Measurements from ENCODE around the gene FKRP. TPM values are rescaled to one million over a fixed set of nuclear protein-coding genes. Genes with fewer than 3 reads are reported as not detected.

The FKRP gene
- total and polyA plus RNA-seq, 2 of the 13 experiments (the other 11 are each of a cell fraction or from before 2014, with no cell fraction given): 7.3 to 9.8 TPM

DNA sequence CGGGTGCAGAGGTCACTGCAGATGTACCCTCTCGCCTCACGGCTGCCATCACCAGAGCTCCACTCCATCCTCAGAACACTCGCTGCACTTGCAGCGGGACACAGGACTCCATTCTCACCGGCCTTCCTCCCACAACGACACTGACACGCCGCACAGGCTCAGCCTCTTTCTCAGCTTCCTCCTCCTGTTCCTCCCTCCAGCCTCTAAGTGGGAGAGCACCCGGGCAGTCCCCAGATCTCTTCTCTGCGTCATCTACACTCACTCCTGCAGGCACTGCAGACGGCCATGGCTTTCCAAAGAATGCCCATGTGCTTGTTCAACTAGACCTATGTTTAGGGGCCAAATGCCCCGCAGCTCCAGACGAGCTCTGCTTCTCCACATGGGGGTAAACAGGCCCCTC is 14.3 kb upstream of the FKRP start (continued):
- TF ChIP-seq ETV5 (CRISPR knock-in tag; IDR thresholded peaks at IDR 0.05; ENCODE audit: borderline replicate concordance) (no peak), ZNF616 (CRISPR knock-in tag; IDR thresholded peaks at IDR 0.05; ENCODE audit: low read depth) (no peak)
- TF ChIP-seq, protein P1, sequence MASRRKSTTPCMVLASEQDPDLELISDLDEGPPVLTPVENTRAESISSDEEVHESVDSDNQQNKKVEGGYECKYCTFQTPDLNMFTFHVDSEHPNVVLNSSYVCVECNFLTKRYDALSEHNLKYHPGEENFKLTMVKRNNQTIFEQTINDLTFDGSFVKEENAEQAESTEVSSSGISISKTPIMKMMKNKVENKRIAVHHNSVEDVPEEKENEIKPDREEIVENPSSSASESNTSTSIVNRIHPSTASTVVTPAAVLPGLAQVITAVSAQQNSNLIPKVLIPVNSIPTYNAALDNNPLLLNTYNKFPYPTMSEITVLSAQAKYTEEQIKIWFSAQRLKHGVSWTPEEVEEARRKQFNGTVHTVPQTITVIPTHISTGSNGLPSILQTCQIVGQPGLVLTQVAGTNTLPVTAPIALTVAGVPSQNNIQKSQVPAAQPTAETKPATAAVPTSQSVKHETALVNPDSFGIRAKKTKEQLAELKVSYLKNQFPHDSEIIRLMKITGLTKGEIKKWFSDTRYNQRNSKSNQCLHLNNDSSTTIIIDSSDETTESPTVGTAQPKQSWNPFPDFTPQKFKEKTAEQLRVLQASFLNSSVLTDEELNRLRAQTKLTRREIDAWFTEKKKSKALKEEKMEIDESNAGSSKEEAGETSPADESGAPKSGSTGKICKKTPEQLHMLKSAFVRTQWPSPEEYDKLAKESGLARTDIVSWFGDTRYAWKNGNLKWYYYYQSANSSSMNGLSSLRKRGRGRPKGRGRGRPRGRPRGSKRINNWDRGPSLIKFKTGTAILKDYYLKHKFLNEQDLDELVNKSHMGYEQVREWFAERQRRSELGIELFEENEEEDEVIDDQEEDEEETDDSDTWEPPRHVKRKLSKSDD (CRISPR knock-in tag; IDR thresholded peaks at IDR 0.05; ENCODE audit: low read depth): no peak

DNA sequence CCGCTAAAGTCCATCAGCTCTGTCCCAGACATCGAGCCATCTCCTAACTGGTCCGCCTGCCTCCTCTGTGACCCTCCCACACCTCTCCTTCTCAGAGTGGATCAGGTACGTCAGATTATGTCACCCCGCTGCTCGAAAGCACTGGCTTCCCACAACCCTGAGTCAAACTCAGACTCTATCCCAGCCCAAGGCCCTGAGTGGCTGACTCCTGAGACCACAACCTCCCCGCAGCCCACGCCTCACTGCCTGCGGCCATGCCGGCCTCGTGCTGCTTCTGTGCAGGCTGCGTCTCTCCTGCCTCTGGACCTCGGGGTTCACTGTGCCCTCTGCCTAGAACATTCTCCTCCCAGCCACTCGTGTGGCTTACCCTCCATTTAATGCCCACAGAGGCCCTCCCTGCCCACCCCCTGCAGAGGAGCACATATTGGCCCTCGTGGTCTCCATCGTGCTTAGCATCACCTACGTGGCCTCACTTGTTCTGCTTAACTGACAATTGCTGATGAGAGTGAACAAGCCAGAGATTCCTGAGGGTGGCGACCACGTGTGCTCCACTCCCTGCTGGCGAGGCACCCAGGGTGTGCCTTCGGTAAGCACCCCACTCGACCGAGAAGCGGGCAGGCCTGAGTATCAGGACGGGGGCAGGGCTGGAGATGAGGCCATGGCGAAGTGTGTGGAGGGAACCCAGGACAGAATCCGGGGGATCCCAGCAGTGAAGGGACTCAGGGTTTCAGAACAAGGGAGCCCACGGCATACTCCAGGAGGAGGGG is 13.5 kb upstream of the FKRP start:
- 98% methylated on average over 26 of the region's 28 CpGs for WGBS (ENCODE audit: low lambda C conversion rate)
- H2AFZ ChIP-seq (ENCODE audit: low read length): no peak overlapping the region
- H3K4me1 ChIP-seq (ENCODE audit: insufficient read depth, low read length): no peaks in the 10 kb centered on the region
- H3K4me3 ChIP-seq (replicated peaks in 1 of 3; ENCODE audit: insufficient read depth in 1 of 3, low read depth in 2 of 3, low read length in 3 of 3): no peak overlapping the region
- no peaks in the 10 kb centered on the region for H3K9me3 ChIP-seq (ENCODE audit: low read length)
- H3K9ac ChIP-seq (ENCODE audit: insufficient read depth, low read depth, low read length): no peak overlapping the region
- no peak overlapping the region for H3K27ac ChIP-seq (ENCODE audit: extremely low read length, insufficient read depth, low read length)
- ATAC-seq (no peak), DNase-seq (ENCODE audit: low spot score) (no peak), FAIRE-seq (no peak)
- no TSS peak for BruUV-seq (replicated peaks)
- CTCF ChIA-PET (ENCODE audit: low intra/inter-chr PET ratio, low total read pairs): no interaction called here
- peaks cover 50 to 82% of the 10 kb centered on the region in 2 experiments for H3K36me3 ChIP-seq (replicated peaks in 1 of 2; ENCODE audit: control insufficient read depth in 1 of 2, insufficient read depth in 2 of 2, low read length in 2 of 2)
- in situ Hi-C loops (cut with HindIII; ENCODE audit: extremely low pct_ligation_motif_present, low pct_unique_long_range_greater_than_20kb): no loop called here
- 0 out of 2 replicates have a peak, but pooled peaks have one; percentile 8 for TF ChIP-seq POLR2G (IDR thresholded peaks at IDR 0.05; ENCODE audit: low read depth, low read length)
- TF ChIP-seq, protein P2, sequence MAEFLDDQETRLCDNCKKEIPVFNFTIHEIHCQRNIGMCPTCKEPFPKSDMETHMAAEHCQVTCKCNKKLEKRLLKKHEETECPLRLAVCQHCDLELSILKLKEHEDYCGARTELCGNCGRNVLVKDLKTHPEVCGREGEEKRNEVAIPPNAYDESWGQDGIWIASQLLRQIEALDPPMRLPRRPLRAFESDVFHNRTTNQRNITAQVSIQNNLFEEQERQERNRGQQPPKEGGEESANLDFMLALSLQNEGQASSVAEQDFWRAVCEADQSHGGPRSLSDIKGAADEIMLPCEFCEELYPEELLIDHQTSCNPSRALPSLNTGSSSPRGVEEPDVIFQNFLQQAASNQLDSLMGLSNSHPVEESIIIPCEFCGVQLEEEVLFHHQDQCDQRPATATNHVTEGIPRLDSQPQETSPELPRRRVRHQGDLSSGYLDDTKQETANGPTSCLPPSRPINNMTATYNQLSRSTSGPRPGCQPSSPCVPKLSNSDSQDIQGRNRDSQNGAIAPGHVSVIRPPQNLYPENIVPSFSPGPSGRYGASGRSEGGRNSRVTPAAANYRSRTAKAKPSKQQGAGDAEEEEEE (CRISPR knock-in tag; IDR thresholded peaks at IDR 0.05; ENCODE audit: borderline replicate concordance): no peak
- peaks cover under 1% of the 10 kb centered on the region for H3K79me2 ChIP-seq (ENCODE audit: insufficient read depth, low read length)
- intact Hi-C loops (cut with micrococcal nuclease; ENCODE audit: unreplicated experiment): no loop called here
- H3K4me2 ChIP-seq (ENCODE audit: low read depth, low read length): no peak overlapping the region
- no peaks in the 10 kb centered on the region for H3K27me3 ChIP-seq (ENCODE audit: control insufficient read depth in 1 of 2, insufficient read depth in 2 of 2, low read length in 2 of 2)
- H4K20me1 ChIP-seq (ENCODE audit: insufficient read depth, low read length): peaks cover 17% of the 10 kb centered on the region; the same call in 1 of the 2 replicates
- POLR2A ChIA-PET: no interaction called here
